Left ventricle myocardium inferior (tissue), 1 donor: ENCODE measurements around the gene THSD7B. TPM values are rescaled to one million over a fixed set of nuclear protein-coding genes. Genes with fewer than 3 reads are reported as not detected.

ENCODE experiments used
- DNase-seq: peaks from one replicate; pipeline ENCODE4 v3.0.0-alpha.2; 2020
- H3K27ac ChIP-seq: fragments of 200-600 bp; replicated peaks from 2 replicates; pipeline ENCODE4 v1.8.0; 2021
- H3K27me3 ChIP-seq: fragments of 200-600 bp; 2 replicates; pipeline ENCODE4 v1.8.0; 2021; ENCODE audit warnings: low read depth
- H3K36me3 ChIP-seq: fragments of 200-600 bp; 2 replicates; pipeline ENCODE4 v1.8.0; 2021
- H3K4me1 ChIP-seq: fragments of 200-600 bp; 2 replicates; pipeline ENCODE4 v1.8.0; 2021
- H3K4me3 ChIP-seq: fragments of 200-600 bp; 2 replicates; pipeline ENCODE4 v1.8.0; 2021; ENCODE audit warnings: mild to moderate bottlenecking, moderate library complexity
- H3K9me3 ChIP-seq: fragments of 200-600 bp; replicated peaks from 2 replicates; pipeline ENCODE4 v1.8.0; 2021
- CTCF ChIP-seq: fragments of 200-600 bp; IDR thresholded peaks from 2 replicates; pipeline ENCODE4 v1.8.0; 2021; ENCODE audit warnings: antibody characterized with exemption, mild to moderate bottlenecking, borderline replicate concordance
- intact Hi-C: fragments of 100-400 bp; cut with micrococcal nuclease; formaldehyde crosslinking; loops from one replicate; pipeline ENCODE4 v1.11.0; 2022
- total RNA-seq: library from RNA; stranded (reverse); fragmentation: NEBNext Ultra II Directional; extraction: Animal tissue kit (Norgen Biotek cat#: 25700); gene quantifications from one replicate; pipeline ENCODE4 v1.2.1, GENCODE V29; 2021
- donor health status: DM: no; HTN: yes; CAD: no; lungs with severe emphysema.

The THSD7B gene
- total RNA-seq, 1 donor from 2014 or later, result 0.22 TPM

DNA sequence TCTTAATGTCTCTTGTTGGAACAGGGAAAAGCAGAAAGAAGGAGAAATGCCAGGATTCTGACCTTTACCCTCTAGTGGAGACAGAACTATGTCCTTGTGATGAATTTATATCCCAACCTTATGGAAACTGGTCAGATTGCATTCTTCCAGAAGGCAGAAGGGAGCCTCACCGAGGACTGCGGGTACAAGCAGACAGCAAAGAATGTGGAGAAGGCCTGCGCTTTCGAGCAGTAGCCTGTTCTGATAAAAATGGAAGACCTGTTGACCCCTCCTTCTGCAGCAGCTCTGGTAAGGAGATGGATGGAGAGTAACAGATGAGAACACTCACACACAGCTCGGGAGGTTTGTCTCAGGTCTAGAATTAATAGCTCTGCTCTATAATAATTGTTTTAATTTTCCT is 646.2 kb downstream of the THSD7B start:
- no peak for DNase-seq
- Histone ChIP-seq H3K36me3 (no peaks in the 10 kb centered on the region), H3K9me3 (no peaks in the 10 kb centered on the region), H3K4me3 (no peak overlapping the region), H3K27me3 (no peaks in the 10 kb centered on the region), H3K4me1 (no peaks in the 10 kb centered on the region), H3K27ac (no peak overlapping the region)
- no peak for TF ChIP-seq CTCF
- intact Hi-C loops, result no loop called here

DNA sequence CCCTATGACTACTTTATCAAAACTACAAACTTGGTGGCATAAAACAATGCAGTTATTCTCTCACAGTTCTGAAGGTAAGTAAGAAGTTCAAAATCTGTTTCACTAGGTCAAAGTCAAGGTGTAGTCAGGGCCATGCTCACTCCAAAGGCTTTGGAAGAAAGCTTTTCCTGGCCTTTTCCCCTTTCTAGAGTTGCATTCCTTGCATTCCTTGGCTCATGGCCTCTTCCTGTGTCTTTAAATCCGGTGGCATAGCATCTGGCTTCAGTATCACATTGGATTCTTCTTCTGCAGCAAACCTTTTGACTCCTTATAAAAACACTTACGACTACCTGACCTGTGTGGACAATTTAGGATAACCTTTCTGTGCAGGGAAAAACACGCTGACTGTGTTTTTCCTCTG is 655.4 kb downstream of the THSD7B start:
- Histone ChIP-seq H3K27ac (no peak overlapping the region), H3K27me3 (no peaks in the 10 kb centered on the region), H3K36me3 (no peaks in the 10 kb centered on the region), H3K9me3 (peaks cover 25% of the 10 kb centered on the region), H3K4me3 (no peak overlapping the region), H3K4me1 (no peaks in the 10 kb centered on the region)
- no peak for TF ChIP-seq CTCF
- intact Hi-C loops, result no loop called here
- no peak for DNase-seq

GRCh38 chr2:137435162-137435561 is 669.8 kb downstream of the THSD7B start:
- H3K27me3 ChIP-seq, result no peaks in the 10 kb centered on the region
- H3K27ac ChIP-seq, result no peak overlapping the region
- H3K4me3 ChIP-seq, result no peak overlapping the region
- no peaks in the 10 kb centered on the region for H3K9me3 ChIP-seq
- intact Hi-C loops, result no loop called here
- no peaks in the 10 kb centered on the region for H3K36me3 ChIP-seq
- TF ChIP-seq CTCF, result no peak
- no peak for DNase-seq
- no peaks in the 10 kb centered on the region for H3K4me1 ChIP-seq

- Histone ChIP-seq H3K4me3 (no peak overlapping the region), H3K9me3 (no peaks in the 10 kb centered on the region), H3K27ac (no peak overlapping the region), H3K4me1 (no peaks in the 10 kb centered on the region), H3K36me3 (no peaks in the 10 kb centered on the region), H3K27me3 (no peaks in the 10 kb centered on the region)
- intact Hi-C loops, result no loop called here
- no peak for DNase-seq
- no peak for TF ChIP-seq CTCF
Observed at GRCh38 chr2:137437386-137437785, 672.0 kb downstream of the THSD7B start.

- H3K4me1 ChIP-seq, result no peaks in the 10 kb centered on the region
- no peak overlapping the region for H3K27ac ChIP-seq
- no peak overlapping the region for H3K4me3 ChIP-seq
- TF ChIP-seq CTCF, result no peak
- no peaks in the 10 kb centered on the region for H3K36me3 ChIP-seq
- intact Hi-C loops, result no loop called here
- DNase-seq, result no peak
- no peaks in the 10 kb centered on the region for H3K27me3 ChIP-seq
- H3K9me3 ChIP-seq, result peaks cover 5% of the 10 kb centered on the region
Observed at GRCh38 chr2:137444970-137445369, 679.6 kb downstream of the THSD7B start.

DNA sequence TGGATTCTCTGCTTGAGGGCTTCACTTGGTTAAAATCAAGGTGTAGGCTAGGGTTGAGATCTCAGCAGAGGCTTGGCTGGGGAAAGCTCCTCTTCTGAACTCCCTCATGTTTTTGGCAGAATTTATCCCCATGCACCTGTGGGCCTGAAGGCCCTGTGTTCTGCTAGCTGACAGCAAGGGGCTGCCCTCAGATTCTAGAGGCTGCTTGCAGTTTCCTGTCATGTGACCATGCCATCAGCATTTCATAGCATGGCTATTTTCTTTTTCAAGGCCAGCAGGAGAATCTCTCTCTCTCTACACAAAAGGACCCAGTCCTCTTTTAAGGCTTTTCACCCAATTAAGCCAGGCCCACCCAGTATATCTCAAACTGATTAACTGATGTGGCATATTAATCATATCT is 684.1 kb downstream of the THSD7B start:
- Histone ChIP-seq H3K4me1 (no peaks in the 10 kb centered on the region), H3K27me3 (no peaks in the 10 kb centered on the region), H3K27ac (no peak overlapping the region), H3K4me3 (no peak overlapping the region), H3K36me3 (no peaks in the 10 kb centered on the region), H3K9me3 (peaks cover 5% of the 10 kb centered on the region)
- no peak for DNase-seq
- TF ChIP-seq CTCF, result no peak
- intact Hi-C loops, result no loop called here
